Chondrocyte (in vitro differentiated cells): ENCODE results near the gene ETNK2. TPM values are rescaled to one million over a fixed set of nuclear protein-coding genes. Genes with fewer than 3 reads are reported as not detected.

ENCODE experiments used
- DNase-seq: peaks from one replicate; pipeline ENCODE4 v3.0.0; 2021; ENCODE audit warnings: mixed read lengths, low spot score
- H3K27ac Mint-ChIP-seq: one replicate; pipeline ENCODE4 v1.8.0; 2021; ENCODE audit warnings: mild to moderate bottlenecking, moderate library complexity, mixed read lengths; ENCODE audit not compliant: unreplicated experiment
- H3K27me3 Mint-ChIP-seq: 2 replicates; pipeline ENCODE4 v1.8.0; 2021; ENCODE audit warnings: low read depth, mixed read lengths
- H3K36me3 Mint-ChIP-seq: 2 replicates; pipeline ENCODE4 v1.8.0; 2021; ENCODE audit warnings: low read depth, mixed read lengths
- H3K4me1 Mint-ChIP-seq: 2 replicates; pipeline ENCODE4 v1.8.0; 2021; ENCODE audit warnings: low read depth, mild to moderate bottlenecking, mixed read lengths
- H3K4me3 Mint-ChIP-seq: one replicate; pipeline ENCODE4 v1.8.0; 2021; ENCODE audit warnings: mild to moderate bottlenecking, moderate library complexity, mixed read lengths; ENCODE audit not compliant: unreplicated experiment
- H3K9me3 Mint-ChIP-seq: 2 replicates; pipeline ENCODE4 v1.8.0; 2021; ENCODE audit warnings: low read depth, mixed read lengths
- CTCF ChIP-seq: fragments of 200-600 bp; sonication (generic); IDR thresholded peaks from 2 replicates; pipeline ENCODE4 v1.5.0; 2021; ENCODE audit warnings: antibody characterized with exemption, mild to moderate bottlenecking, moderate library complexity
- total RNA-seq: library from RNA; stranded (reverse); gene quantifications from 3 replicates; pipeline ENCODE4 v1.2.1, GENCODE V29; 2021

The ETNK2 gene
- total RNA-seq, 1 donor from 2014 or later: 10.2 TPM

GRCh38 chr1:204127597-204128242 is 24.1 kb downstream of the ETNK2 start:
- DNase-seq: no peak
- Mint-ChIP-seq H3K27ac (peak overlapping the region; percentile 63), H3K36me3 (peaks cover 3% of the 10 kb centered on the region), H3K27me3 (no peaks in the 10 kb centered on the region), H3K9me3 (no peaks in the 10 kb centered on the region), H3K4me1 (peaks cover 38% of the 10 kb centered on the region), H3K4me3 (no peak overlapping the region)
- peak; percentile 94 for TF ChIP-seq CTCF

- TF ChIP-seq CTCF: no peak
- no peak for DNase-seq
- H3K9me3 Mint-ChIP-seq: no peaks in the 10 kb centered on the region
- no peak overlapping the region for H3K4me3 Mint-ChIP-seq
- peaks cover 38% of the 10 kb centered on the region for H3K4me1 Mint-ChIP-seq
- H3K27me3 Mint-ChIP-seq: no peaks in the 10 kb centered on the region
- peak overlapping the region; percentile 45 for H3K27ac Mint-ChIP-seq
- peaks cover 3% of the 10 kb centered on the region for H3K36me3 Mint-ChIP-seq
Observed at GRCh38 chr1:204126956-204127355, 24.9 kb downstream of the ETNK2 start.

- no peak for DNase-seq
- H3K36me3 Mint-ChIP-seq: peaks cover 3% of the 10 kb centered on the region
- no peak overlapping the region for H3K4me3 Mint-ChIP-seq
- TF ChIP-seq CTCF: no peak
- no peaks in the 10 kb centered on the region for H3K9me3 Mint-ChIP-seq
- no peak overlapping the region for H3K27ac Mint-ChIP-seq
- H3K27me3 Mint-ChIP-seq: no peaks in the 10 kb centered on the region
- peaks cover 35% of the 10 kb centered on the region for H3K4me1 Mint-ChIP-seq
Observed at GRCh38 chr1:204126386-204126785, 25.5 kb downstream of the ETNK2 start.

GRCh38 chr1:204125759-204126351 is 26.0 kb downstream of the ETNK2 start:
- TF ChIP-seq CTCF: no peak
- Mint-ChIP-seq H3K9me3 (no peaks in the 10 kb centered on the region), H3K27me3 (no peaks in the 10 kb centered on the region), H3K36me3 (peaks cover 3% of the 10 kb centered on the region), H3K4me1 (peaks cover 30% of the 10 kb centered on the region), H3K4me3 (no peak overlapping the region), H3K27ac (no peak overlapping the region)
- peak; percentile 92 for DNase-seq

- H3K27ac Mint-ChIP-seq: no peak overlapping the region
- H3K4me1 Mint-ChIP-seq: peaks cover 25% of the 10 kb centered on the region
- H3K27me3 Mint-ChIP-seq: no peaks in the 10 kb centered on the region
- H3K4me3 Mint-ChIP-seq: no peak overlapping the region
- peaks cover 3% of the 10 kb centered on the region for H3K36me3 Mint-ChIP-seq
- no peaks in the 10 kb centered on the region for H3K9me3 Mint-ChIP-seq
- DNase-seq: peak; percentile 95
- no peak for TF ChIP-seq CTCF
Observed at GRCh38 chr1:204124639-204125038, 27.2 kb downstream of the ETNK2 start.
